ENCODE measurements around the gene TICRR. TPM values are rescaled to one million over a fixed set of nuclear protein-coding genes. Genes with fewer than 3 reads are reported as not detected.

The TICRR gene
- total and polyA plus RNA-seq, 2 of the 4 experiments (the other 2 are of a cell fraction), result 3.0 to 4.2 TPM

DNA sequence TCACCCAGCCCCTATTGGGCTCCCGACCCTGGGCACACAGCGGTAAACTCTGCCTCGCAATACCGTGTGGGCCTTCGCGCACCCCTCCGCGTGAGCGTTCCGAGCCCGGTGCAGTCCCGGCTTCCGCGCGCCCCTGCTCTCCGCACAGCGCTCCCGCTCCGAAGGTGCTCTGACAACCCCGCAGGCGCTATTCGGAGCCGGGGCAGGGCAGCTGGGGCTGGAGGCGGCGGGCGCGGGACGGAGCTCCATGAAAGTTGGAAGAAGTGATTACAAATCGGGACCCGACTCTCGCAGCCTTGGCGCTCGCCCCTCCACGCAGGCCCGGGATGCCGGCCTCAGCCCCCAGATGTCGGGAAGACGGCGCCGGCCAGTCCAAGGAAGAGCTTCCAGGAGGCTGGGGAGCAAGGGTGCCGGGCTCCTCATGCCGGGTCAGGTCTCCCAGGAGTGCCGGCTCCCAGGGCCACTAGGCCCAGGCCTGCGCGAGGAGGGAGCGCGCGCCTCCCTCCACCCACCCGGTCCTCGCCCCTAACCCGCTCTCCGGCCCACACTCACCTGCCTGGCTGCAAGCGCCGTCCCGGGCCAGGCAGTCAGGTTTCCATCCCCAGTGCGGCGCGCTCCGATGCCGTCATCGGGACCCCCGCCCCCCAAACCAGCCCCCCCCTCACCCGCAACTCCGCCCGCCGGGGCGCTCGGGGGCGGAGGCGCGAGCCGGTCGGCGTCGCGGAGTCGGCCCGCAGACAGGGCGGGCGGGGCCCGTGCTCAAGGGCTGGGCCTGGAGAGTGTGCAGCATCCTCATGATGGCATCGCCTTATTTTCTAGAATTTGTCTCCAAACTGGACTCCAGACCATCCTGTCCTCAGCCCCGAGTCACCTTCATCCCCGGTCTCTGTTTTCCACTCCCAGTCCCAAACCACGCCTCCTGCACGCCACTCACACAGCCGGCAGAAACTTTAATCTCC is 79.9 kb downstream of the TICRR start, which contains the start of gene KIF7:
KIF7 (minus strand) TSS at position 621 of the 959 bp plus-strand sequence. CDS start 2,537 bp downstream, outside the sequence.
- DNase-seq, result peak; percentile 47
- 1% methylated on average over 29 of the region's 87 CpGs; no CpG with 5 or more reads in 1 of the 2 experiments for WGBS, 2 experiments (ENCODE audit: extremely low coverage in 2 of 2, insufficient read length in 1 of 2)
- intact Hi-C loops (cut with micrococcal nuclease), result no loop called here

More for the DNA sequence above, 79.9 kb downstream of the TICRR start, which contains the start of gene KIF7:
- H2BK5ac ChIP-seq (ENCODE audit: low read depth, low read length, poor library complexity, severe bottlenecking), result peak within 1 kb of the TSS; percentile 9
- peak within 1 kb of the TSS; percentile 49; the same call in 1 of the 2 replicates for H2BK20ac ChIP-seq (ENCODE audit: low read depth, low read length)
- ATAC-seq (ENCODE audit: low read depth), result peak; percentile 94
- peaks cover 16 to 35% of the 10 kb centered on the region in 2 experiments for H3K79me1 ChIP-seq (ENCODE audit: low read depth in 1 of 2, low read length in 2 of 2)
- H3K14ac ChIP-seq (replicated peaks; ENCODE audit: low read depth, low read length), result peak within 1 kb of the TSS; percentile 48
- POLR2A ChIA-PET (ENCODE audit: unreplicated experiment), result interaction anchor here (0.6 kb wide), 1 partner anchor 11 kb away, joined by 3 read pairs; no protein-coding TSS in a partner anchor
- peaks cover 6% of the 10 kb centered on the region for H3K36me3 ChIP-seq (ENCODE audit: control insufficient read depth, insufficient read depth, low read length)
- dilution Hi-C loops (cut with HindIII; ENCODE audit: low sequenced_read_pairs, unreplicated experiment), result no loop called here
- peak within 1 kb of the TSS; percentile 71 for H3K9ac ChIP-seq (ENCODE audit: low read depth, low read length)
- H2BK120ac ChIP-seq (ENCODE audit: low read depth, low read length), result peak within 1 kb of the TSS; percentile 41
- peak within 1 kb of the TSS; percentile 95 for H3K4me3 ChIP-seq (ENCODE audit: insufficient read depth, low read depth, low read length)
- peak within 1 kb of the TSS; percentile 85 for H4K91ac ChIP-seq (ENCODE audit: insufficient read depth, low read depth, low read length)
- no TSS peak for BruUV-seq (replicated peaks)
- peaks cover 16% of the 10 kb centered on the region for H4K20me1 ChIP-seq (ENCODE audit: insufficient read depth, low read length)
- peak within 1 kb of the TSS; percentile 78 to 84 for H4K8ac ChIP-seq (ENCODE audit: low read depth in 2 of 2, low read length in 2 of 2)
- H4K5ac ChIP-seq (ENCODE audit: low read depth, low read length), result peak within 1 kb of the TSS; percentile 75
- H2AFZ ChIP-seq (replicated peaks; ENCODE audit: low read length, poor library complexity), result peak within 1 kb of the TSS; percentile 93
- peak within 1 kb of the TSS; percentile 51; the same call in 1 of the 2 replicates for H2AK5ac ChIP-seq (ENCODE audit: low read depth, low read length)
- peaks cover 10% of the 10 kb centered on the region for H3K9me1 ChIP-seq (ENCODE audit: insufficient read depth, low read length)
- peak within 1 kb of the TSS; percentile 87 for H3K4me2 ChIP-seq (ENCODE audit: low read depth, low read length)
- H3K4ac ChIP-seq (ENCODE audit: low read depth, low read length), result peak within 1 kb of the TSS; percentile 70
- peak within 1 kb of the TSS; percentile 17 for H3K56ac ChIP-seq (ENCODE audit: extremely low read depth, insufficient read depth, low read length)
- peak within 1 kb of the TSS; percentile 20; the same call in 1 of the 2 replicates for H3K27ac ChIP-seq (ENCODE audit: insufficient read depth, low read length)
- no peak within 1 kb of the TSS; the same call in 1 of the 2 replicates for H3K18ac ChIP-seq (ENCODE audit: low read depth, low read length)
- CTCF ChIA-PET, result no interaction called here
- no peaks in the 10 kb centered on the region for H3K9me3 ChIP-seq (ENCODE audit: control insufficient read depth, insufficient read depth, low read length)
- in situ Hi-C loops (cut with MboI; ENCODE audit: low sequenced_read_pairs), result no loop called here
- peaks cover 5% of the 10 kb centered on the region for H3K4me1 ChIP-seq (ENCODE audit: control insufficient read depth, insufficient read depth, low read length)
- H3K27me3 ChIP-seq (ENCODE audit: control insufficient read depth, insufficient read depth, low read length), result no peaks in the 10 kb centered on the region
- peak within 1 kb of the TSS; percentile 20; the same call in 1 of the 3 replicates for H2BK15ac ChIP-seq (ENCODE audit: low read depth, low read length)
- peak within 1 kb of the TSS; percentile 94 for H2AK9ac ChIP-seq (replicated peaks; ENCODE audit: low read depth, low read length, poor library complexity)
- H3K23ac ChIP-seq (ENCODE audit: low read depth, low read length), result peak within 1 kb of the TSS; percentile 70
- TF ChIP-seq MAZ (IDR thresholded peaks at IDR 0.05; ENCODE audit: borderline replicate concordance, low read depth, low read length) (peak; percentile 59; the same call in 1 of the 2 replicates), FOS (IDR thresholded peaks at IDR 0.05; ENCODE audit: low read depth, low read length) (no peak)
